Nucleus accumbens (tissue), 56 donors: ENCODE results near the gene RNF14.

ENCODE experiments used
- DNase-seq, 56 donors: peaks; one replicate each; lab custom pipeline; 2025; lab: John Stamatoyannopoulos, UW

RNF14 gene

DNA sequence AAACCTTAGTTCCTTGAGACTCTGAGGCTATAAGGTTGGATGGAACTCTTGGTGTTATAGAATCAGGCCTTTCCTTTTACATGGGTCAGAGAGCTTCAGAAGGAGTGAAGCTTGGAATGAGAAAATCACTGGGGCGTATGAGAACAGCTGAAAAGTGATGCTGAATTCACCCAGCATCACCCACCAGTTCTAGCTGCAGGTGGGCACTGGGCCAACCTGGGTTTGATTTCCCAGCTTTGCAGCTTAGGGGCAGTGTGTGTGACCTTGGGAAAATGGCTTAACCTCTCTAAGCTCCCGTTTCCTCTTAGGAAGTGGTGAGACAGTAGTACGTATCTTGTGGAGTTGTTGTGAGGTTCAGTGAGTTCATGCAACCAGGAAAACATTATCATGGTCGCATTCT, 21.6 kb upstream of the RNF14 start:
- DNase-seq: no peak

- DNase-seq: no peak
Observed at GRCh38 chr5:141948812-141949211, 20.1 kb upstream of the RNF14 start.

DNA sequence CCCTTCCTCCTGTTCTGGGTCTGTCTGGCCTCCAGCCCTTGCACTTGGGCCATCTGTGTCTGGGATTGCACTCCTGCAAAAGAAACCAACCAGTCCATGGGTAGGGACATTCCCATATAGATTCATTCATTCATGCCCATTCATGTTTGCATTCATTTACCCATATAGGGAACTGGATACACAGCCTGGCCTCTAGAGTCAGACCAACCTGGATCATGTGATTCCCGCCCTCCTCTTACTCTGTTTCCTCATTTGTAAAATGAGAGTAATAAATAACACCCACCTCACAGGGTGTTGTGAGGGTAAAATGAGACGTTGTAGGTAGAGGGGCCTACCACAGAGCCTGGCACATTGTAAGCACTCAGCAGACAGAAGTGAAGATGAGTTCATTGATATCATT, 19.4 kb upstream of the RNF14 start:
- DNase-seq: no peak

GRCh38 chr5:141950207-141951005, 18.5 kb upstream of the RNF14 start:
- peak in 1 of 56 donors; percentile 17 for DNase-seq

GRCh38 chr5:141951332-141951781, 17.5 kb upstream of the RNF14 start:
- no peak for DNase-seq

DNA sequence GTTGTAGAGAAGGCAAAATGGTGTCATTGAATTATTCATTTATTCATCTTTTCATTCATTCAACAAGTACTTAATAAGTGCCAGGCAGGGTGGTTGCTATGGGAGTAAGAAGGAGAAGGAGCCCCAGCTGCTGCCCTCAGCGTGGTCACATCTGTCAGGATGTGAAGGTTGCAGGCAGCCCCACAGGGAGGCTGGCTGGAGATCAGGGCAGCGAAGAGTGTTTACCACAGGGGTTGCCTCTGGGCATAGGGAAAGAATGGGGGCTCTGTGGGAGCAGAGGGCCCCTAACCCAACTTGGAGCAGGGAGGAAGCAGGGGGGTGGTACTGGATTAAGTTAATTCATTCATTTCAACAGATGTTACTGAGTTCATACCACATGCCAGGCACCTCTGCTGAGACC, 16.9 kb upstream of the RNF14 start:
- DNase-seq: no peak

DNA sequence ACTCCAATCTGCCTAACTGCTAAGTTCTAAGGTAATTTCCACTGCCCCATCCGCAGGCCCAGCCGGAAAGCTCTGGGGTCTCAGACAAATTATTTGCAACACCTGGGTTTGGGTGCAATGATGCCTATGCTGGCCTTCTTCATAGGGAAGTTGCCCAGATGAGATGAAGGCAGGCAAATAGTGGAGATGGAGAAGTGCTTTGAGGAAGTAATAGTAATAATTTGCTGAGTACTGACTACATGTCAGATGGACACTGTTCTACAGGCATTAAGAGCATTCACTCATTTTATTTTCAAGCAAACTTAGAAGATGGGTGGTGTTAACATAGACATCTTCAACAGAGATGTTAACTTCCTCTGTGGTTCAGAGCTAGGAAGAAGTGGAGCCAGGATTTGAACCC, 14.7 kb upstream of the RNF14 start:
- DNase-seq: no peak

- DNase-seq: no peak
Observed at GRCh38 chr5:141957367-141957996, 11.4 kb upstream of the RNF14 start.

DNA sequence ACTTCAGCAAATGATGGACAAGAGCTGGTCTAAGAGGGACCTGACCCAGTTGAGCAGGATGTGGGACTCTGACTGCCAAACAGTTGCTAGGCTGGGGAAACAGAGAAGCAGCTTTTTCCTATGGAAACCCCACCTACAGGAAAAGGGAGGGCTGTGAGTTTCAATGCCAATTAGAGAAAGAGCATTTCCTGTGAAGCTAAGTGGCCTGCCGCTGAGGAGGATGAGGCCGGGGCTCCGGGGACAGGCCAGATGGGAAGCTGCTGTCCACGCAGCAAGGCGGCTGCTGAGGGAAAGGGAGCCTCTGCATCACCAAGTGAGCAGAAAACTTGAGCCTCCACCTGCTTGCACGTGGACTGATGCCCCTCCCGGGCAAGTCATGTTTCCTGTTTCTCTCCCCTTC, 10.8 kb upstream of the RNF14 start, which contains the start of gene PCDH12:
PCDH12 (minus strand) TSS at position 90 of the 400 bp plus-strand sequence. CDS start 351 bp downstream, outside the sequence.
- no peak for DNase-seq

DNA sequence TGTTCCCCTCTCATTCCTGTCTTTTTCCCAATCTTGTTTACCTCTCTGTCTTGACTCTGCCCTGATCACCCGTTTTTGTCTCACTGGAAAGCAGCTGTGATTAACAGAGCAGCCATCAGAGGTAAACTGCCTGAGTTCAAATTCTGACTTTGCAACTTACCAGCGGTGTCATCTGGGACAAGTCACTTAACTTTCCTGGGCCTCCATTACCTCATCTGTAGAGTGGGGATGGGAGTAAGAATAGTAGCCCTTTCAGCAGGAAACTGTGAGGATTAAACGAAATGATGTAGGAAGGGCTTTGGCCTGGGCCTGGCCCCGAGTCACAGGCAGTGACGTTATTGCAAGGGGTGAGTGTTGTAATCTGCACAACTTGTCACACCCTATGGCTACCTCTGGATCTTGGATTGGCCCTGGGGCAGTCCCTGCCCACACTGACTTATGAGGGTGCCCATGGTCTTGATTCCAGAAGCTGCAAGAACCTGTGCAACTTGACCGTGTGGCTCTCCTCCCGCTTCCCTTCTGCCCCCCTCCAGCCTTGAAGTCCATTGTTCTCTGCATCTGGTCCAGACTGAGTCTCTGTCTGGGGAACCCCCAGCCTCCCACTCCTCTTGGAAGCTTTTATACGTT, 10.2 kb upstream of the RNF14 start:
- DNase-seq: no peak

- peak in 1 of 56 donors; percentile 20 for DNase-seq
Observed at GRCh38 chr5:141960018-141960417, 8.9 kb upstream of the RNF14 start.

DNA sequence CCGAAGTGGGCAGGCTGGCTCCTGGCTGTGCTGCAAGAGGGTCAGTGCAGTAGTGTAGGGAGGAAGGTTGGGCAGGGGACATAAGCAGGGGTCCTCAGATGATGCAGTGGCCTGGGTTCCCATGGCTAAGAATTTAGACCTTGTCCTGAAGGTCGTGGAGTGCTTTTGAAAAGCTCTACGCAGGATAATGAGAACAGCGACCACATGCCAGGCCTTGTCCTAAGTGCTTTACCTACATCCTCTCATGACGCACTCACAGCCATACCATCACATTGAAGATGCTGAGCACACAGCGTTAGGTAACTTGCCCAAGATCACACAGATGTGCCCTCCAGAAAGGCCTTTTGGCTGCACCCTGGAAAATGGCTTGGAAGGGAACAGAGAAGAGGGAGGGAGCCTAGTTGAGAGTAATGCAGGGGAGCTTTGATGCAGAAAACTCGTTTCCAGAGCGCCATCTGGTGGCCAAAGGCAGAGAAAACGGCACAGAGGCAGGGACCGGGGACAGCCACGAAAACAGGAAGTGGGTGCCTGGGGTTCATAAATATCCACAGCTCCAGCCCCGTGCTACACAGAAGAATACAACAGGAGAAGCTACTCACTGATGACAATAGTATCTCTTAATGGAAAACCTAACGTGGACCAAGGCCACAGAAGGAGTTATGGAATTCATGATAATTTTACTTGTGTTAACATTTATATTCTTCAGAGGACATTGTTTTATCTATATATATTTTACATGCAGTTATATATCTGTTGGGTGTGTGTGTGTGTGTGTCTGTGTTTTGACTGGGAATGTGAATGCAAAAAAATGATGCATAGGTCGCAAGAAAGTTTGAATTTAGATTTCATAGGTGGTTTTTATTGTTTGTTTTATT, 8.2 kb upstream of the RNF14 start:
- DNase-seq: peak in 55 of 56 donors; percentile 16 to 95 (median 78)

DNA sequence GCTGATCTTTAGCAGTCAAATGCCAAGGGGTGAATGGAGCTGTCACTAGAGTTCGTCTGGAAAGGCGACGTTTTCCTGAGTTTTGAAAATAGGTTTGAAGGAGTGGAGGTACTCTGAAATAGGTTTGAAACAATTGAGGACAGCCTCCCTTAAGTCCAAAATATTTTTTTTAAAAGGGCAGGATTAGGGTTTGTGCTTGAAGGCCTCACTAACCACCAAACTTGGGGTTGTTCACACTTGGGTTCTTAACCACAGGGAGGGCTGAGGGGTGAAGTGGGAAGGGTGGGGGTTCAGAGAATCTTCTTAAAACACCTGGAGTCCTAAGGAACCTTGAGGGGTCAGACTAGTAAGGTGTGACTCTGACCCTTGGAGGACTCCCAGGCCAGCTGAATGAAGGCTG, 7.4 kb upstream of the RNF14 start:
- DNase-seq: no peak

DNA sequence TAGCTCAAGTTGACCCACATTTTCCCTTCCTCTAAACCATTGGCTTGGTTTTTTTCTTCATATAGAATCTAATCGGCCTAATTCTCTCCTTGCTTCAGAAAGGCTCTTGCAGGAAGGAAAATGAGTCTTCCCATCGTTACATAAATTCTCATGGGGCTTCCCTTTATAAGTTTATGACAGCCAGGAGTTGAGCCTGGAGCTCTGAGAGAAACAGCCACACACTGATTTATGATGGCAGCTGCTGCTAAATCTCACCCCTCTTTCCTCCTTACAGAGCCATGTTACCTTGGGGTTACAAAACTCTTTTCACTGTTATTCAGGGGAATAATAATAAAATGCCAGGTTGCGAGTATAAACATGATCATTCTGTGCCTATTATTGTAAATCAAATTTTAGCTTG, 5.2 kb upstream of the RNF14 start:
- no peak for DNase-seq

GRCh38 chr5:141965071-141965470, 3.8 kb upstream of the RNF14 start:
- DNase-seq: no peak

GRCh38 chr5:141966275-141966962, 2.5 kb upstream of the RNF14 start:
- DNase-seq: no peak

- DNase-seq: no peak
Observed at GRCh38 chr5:141966963-141967333, 2.0 kb upstream of the RNF14 start.

GRCh38 chr5:141969783-141970771, 1.2 kb downstream of the RNF14 start:
- DNase-seq: no peak
